GM12872 (cell line): ENCODE data around the gene GUCY1A1.

ENCODE experiments used
- TF ChIP-seq, protein P1 (sequence below): IDR thresholded peaks from 3 replicates; pipeline ENCODE4 v1.5.1; 2011; ENCODE audit warnings: low read depth, mild to moderate bottlenecking, low read length, moderate library complexity; ENCODE audit not compliant: insufficient read depth

GUCY1A1 gene

GRCh38 chr4:155629956-155630355 is 36.7 kb upstream of the GUCY1A1 start:
- TF ChIP-seq, protein P1, sequence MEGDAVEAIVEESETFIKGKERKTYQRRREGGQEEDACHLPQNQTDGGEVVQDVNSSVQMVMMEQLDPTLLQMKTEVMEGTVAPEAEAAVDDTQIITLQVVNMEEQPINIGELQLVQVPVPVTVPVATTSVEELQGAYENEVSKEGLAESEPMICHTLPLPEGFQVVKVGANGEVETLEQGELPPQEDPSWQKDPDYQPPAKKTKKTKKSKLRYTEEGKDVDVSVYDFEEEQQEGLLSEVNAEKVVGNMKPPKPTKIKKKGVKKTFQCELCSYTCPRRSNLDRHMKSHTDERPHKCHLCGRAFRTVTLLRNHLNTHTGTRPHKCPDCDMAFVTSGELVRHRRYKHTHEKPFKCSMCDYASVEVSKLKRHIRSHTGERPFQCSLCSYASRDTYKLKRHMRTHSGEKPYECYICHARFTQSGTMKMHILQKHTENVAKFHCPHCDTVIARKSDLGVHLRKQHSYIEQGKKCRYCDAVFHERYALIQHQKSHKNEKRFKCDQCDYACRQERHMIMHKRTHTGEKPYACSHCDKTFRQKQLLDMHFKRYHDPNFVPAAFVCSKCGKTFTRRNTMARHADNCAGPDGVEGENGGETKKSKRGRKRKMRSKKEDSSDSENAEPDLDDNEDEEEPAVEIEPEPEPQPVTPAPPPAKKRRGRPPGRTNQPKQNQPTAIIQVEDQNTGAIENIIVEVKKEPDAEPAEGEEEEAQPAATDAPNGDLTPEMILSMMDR = no peak

DNA sequence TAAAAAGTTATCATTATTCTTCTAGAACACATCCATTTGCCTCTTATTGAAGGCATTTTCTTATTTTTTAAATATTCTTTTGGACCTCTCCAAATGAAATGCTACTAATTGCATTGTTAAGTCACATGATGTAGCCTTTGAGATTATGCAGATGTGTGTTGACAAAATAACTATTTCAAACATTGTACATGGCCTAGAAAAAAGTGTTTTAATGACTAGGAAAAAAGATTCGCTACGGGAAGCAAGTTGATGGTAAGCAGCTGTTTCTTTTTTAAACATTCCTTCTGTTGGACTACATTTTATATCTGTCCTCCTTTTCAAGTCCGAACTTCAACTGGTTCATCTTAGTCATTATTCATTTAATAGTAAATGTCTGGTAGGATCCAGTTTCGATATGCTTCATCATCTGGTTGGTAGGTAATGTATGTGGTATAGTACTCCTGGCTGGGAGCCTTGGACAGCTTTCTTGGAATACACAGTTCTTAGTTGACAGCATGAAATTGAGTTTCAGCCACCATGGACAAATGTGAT is 34.3 kb upstream of the GUCY1A1 start:
- TF ChIP-seq, protein P1 = no peak

- TF ChIP-seq, protein P1 = no peak
Measured at GRCh38 chr4:155638195-155638965, 28.3 kb upstream of the GUCY1A1 start.

DNA sequence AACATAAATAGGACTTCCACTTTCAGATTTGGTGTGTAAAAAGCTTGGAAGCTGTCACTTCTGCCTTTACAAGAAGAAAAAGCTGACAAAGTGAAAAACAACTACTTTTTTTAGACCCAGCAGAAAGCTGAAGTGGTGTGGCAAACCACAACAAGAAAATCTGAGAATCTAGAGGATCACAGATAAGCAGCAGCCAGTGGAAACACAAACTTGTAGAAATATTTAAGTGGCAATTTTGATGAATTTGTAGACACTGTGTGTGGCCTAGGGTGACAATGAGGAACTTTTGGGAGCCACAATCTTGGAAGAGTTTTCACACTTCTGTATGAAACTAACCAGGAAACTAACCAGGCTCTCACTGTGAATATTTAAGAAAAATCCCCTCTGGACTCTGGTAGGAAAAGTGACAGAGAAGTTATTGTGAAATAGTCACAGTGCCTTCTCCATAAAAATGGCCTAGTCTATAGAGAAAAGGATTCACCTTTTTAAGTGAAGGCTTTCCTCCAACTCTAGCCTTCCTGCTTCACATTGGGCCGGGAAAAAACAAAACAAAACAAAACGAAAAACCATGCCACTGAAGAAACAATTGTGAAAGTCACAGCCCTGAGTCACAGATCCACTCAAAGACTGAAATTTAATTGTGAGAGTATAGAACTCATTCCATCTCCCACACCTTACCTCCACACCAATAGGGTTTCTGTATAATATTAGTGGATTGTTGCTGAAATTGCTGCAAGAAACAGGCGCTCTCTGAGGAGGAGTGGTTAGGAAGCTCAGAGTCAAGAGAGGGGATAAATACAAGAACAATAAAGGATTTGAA is 26.7 kb upstream of the GUCY1A1 start:
- TF ChIP-seq, protein P1 = no peak

GRCh38 chr4:155640751-155641150 is 25.9 kb upstream of the GUCY1A1 start:
- TF ChIP-seq, protein P1 = no peak

- TF ChIP-seq, protein P1 = no peak
Measured at GRCh38 chr4:155643087-155643486, 23.6 kb upstream of the GUCY1A1 start.

DNA sequence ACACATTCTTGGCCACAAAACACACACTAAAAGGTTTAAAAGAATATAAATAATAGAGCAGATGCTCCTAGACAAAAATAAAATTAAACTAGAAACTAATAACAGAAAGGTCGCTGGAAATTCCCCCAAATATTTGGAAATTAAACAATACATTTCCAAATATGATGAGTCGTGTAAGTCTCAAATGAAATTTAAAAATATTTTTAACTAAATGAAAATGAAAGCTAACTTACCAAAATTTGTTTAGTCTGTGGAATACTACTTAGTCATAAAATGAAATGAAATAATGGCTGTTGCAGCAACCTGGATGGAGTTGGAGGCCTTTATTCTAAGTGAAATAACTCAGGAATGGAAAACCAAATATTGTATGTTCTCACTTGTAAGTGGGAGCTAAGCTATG is 20.6 kb upstream of the GUCY1A1 start:
- TF ChIP-seq, protein P1 = no peak
